Superior temporal gyrus (tissue), 1 donor: Measurements from ENCODE around the gene ZNF804A.

Experiments
- DNase-seq: peaks from one replicate; pipeline ENCODE4 v3.0.0-alpha.2; 2016; ENCODE audit errors: extremely low spot score

ZNF804A gene

DNA sequence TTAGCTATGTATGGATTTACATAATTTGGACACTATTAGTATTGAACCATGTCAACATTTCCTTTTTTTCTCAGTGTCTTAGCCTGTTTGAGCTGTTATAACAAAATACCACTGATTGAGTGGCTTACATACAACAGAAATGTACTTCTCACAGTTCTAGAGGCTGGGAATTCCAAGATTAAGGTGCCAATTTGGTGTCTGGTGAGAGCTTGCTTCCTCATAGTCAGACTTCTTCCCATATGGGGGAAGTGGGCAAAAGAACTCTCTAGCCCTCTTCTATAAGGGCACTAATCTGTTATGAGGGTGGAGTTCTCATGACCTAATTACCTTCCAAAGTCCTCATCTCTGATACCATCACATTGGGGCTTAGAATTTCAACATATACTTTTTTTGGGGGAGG lies 12.6 kb downstream of the ZNF804A start:
- no peak for DNase-seq

- DNase-seq = peak; percentile 49
These were observed 13.2 kb downstream of the ZNF804A start for GRCh38 chr2:184611361-184612085.

DNA sequence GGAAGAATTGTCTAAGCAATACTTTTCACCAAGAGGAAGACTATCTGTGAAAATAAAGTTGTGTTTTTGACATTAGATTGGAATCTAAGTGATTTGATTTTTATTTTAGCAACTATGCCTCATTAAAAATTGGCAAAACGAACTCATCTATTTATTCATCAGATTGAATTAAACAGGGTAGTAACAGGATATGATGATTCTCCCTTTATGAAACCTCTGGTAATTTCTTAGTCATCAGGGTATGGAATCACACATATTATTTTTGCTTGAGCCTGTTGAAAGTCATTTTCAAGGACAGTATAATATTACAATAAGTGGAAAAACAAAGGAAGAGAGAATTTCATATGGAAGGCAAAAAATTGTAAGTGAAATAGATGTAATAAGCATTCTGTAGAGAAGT lies 22.0 kb downstream of the ZNF804A start:
- DNase-seq = no peak

- DNase-seq = no peak
These were observed 26.0 kb downstream of the ZNF804A start for GRCh38 chr2:184624311-184624710.

- DNase-seq = no peak
These were observed 29.7 kb downstream of the ZNF804A start for GRCh38 chr2:184628051-184628450.

GRCh38 chr2:184633726-184634125 lies 35.4 kb downstream of the ZNF804A start:
- DNase-seq = no peak

GRCh38 chr2:184637781-184638180 lies 39.5 kb downstream of the ZNF804A start:
- DNase-seq = no peak

GRCh38 chr2:184644685-184645084 lies 46.4 kb downstream of the ZNF804A start:
- DNase-seq = no peak

DNA sequence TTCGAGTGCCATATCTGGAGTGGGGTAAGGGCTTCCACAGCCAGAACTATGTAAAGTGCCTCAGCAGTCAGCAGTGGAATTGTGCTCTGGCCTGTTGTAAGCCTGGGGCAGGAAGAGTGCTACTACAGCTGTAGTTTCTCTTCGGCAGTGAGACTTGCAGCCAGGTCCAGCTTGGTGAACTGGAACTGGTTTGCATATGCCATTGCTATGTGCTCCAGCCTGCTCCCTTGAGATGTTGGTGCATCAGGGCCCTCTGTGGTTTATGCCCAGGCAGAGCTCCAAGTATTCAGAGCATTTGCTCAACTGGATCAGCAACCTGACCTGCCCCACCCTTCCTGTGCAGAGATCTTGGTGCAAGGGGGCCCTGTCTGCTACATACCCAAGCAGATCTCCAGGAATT lies 47.8 kb downstream of the ZNF804A start:
- no peak for DNase-seq

DNA sequence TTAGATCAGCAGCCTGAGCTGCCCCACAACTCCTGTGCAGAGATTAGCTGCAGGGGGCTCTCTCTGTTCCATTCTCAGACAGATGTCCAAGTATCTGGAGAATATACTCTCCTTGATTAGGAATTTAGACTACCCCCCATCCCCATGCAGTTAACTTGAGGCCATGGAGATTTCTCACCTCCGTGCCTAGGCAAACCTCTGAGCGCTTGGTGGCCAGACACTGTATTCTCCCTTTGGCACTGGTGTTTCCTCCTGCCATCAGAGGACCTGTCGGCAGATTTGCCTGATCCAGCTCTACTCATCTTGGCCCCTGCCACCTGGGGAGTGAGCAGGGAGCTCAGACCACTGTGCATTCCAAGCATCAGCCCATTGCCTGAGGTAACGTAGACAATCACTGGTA lies 48.3 kb downstream of the ZNF804A start:
- DNase-seq = no peak

DNA sequence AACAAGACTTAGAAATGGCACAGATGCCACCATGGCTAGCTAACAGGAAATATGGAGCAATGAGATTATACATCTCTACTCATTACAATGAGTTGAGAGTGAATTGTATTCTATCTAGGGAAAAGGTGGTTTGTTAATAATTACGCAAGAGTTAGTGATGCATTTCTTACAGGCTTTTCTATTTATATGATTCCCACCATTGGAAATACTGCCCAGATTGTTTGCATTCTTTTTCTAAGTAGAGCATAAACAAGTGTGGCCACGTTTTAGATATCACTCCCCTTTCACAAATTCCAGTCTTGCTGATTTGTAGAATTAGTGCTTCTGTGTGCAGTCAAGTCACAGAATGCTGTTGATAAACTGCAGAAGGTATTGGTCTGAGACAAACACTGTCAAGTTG lies 56.6 kb downstream of the ZNF804A start:
- no peak for DNase-seq

- DNase-seq = no peak
These were observed 78.8 kb downstream of the ZNF804A start for GRCh38 chr2:184677171-184677570.

DNA sequence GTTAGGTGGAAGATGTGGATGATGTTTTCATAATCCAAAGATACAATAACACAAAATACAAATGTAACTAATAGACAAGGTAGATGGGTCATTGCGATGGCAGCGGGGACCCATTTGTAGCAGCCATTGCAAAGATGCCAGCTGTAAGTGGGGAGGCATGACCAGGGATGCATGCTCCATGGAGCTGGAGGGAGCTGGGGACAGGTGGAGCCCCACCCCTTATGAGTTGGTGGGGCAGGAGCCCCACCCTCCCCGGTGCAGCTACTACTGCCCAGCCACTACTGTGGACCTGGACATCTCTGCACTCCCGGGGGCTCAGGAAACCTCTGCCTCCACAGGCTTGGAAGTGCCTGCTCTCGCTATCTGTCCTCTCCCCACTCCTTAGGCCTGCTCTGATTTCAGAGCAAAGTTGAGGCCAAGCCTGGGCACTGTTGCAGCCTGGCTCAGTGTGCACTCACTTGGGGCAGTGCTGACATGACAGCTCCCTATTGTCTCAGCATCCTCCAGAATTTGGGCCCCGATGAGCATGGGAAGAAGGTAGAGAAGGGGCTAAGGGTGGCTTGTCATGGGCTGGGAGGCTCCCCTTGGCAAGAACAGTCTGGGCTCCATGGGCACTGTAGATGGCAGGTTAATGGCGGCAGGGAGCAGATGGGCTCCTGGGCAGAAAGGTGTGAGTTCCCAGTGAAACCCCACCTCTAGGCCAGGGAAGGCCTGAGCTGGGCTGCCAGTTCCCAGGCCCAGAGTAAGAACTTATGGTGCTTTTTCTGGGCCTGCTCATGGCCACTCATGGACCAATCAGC lies 81.1 kb downstream of the ZNF804A start:
- no peak for DNase-seq

DNA sequence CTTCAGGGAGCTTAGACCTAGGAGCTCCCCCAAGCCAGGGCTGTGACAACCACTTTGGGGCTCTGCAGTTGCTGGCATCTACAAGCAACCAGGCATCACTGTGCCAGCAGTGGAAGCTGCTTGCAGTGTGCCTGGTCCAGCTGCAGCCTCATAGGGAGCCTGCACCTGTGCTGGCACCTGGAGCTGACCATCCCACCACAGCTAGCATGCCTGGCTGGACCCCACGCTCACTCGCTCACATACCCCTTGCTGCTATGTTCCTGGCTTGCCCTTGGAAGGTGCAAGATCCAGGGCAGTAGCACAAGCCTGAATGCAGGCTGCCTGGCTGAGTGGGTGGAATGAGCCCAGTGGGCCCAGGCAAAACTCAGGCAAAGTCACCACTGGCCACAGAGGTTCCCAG lies 82.5 kb downstream of the ZNF804A start:
- DNase-seq = no peak

DNA sequence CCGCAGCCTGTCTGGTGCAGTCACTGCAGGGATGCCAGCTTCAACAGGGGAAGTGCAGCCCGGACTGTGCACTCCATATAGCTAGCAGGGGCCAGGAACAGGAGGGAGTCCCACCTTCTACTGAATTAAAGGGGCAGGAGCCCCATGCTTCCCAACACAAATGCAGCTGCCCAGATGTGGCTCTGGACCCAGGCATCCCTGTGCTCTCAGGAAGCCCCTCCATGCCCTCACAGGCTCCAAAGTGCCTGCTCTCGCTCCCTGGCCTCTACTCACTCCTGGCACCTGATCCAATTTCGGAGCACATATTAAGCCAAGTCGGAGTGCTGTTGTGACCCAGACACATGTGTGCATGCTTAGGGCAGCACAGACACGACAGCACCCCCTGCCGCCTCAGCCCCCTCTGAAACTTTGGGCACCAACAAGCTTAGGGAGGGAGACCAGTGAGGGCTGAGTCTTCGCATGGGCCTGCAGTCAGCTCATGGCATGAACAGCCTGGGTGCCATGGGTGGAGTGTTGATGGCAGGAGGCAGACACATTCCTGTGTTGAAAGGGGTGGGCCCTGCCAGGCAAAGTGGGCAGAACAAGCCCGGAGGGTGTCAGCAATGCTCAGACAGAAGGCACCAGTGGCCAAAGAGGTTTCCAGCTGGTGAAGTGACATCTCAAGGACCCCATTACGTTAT lies 83.5 kb downstream of the ZNF804A start:
- no peak for DNase-seq

DNA sequence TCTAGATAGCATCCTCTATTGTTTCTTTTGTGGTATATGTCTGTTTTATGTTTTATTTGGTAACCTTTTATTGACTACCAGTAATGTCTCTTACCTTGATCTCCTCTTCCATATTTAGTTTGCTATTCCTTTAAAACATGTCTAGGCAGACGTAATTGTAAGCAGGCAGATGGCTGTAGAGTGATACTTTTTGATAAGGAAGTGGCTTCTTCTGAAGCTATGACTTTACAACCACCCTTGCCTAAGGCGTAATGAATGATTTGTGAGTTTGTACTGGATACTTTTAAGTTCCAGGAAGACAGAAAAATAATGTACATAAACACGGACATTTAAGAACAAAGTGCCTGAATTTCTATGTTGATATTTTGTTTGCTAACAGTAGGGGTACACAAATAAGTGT lies 85.6 kb downstream of the ZNF804A start:
- no peak for DNase-seq

DNA sequence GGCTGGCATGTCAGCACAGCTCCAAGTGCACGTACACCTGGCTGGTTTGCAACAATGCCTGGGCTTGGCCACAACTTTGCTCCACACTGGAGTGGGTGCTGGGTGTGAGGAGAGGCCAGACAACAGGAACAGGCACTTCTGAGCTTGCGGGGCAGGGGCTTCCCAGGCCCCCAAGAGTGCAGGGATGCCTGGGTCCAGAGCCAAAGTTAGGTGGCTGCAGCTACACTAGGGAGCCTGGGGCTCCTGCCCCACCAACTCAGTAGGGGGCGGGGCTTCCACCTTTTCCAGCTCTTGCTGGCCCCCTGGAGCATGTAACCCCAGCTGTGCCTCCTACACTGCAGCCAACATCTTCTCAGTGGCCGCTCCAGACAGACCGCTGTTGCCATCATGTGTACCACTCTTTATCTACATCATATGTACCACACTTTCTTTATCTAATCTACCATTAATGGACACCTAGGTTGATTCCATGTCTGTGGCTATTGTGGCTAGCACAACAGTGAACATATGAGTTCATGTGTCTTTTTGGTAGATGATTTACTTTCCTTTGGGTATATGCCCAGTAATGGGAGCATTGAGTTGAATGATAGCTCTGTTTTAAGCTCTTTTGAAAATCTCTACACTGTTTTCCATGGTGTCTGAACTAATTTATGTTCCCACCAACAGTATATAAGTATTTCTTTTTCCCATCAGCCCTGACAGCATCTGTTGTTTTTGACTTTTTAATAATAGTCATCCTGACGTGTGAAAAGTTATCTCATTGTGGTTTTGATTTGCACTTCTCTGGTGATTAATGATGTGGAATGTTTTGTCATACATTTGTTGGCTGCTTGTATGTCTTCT lies 87.9 kb downstream of the ZNF804A start:
- no peak for DNase-seq

DNA sequence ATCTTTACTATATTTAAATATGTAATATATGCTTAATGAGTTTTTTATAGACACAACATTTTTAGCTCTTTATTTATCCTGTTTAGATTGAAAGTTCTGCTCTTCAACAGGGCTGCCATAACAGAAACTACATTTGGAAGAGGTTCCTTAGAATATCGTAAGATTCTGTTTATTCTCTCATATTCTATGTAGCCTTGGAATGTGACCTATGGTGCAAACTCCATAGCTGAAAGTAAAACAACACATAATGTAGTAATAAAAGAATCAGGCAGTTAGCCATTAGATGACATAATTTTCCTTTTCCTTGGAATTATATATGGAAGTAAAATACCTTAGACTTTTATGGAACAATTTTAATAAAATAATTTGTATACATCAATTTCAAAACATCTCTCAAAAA lies 91.3 kb downstream of the ZNF804A start:
- no peak for DNase-seq

DNA sequence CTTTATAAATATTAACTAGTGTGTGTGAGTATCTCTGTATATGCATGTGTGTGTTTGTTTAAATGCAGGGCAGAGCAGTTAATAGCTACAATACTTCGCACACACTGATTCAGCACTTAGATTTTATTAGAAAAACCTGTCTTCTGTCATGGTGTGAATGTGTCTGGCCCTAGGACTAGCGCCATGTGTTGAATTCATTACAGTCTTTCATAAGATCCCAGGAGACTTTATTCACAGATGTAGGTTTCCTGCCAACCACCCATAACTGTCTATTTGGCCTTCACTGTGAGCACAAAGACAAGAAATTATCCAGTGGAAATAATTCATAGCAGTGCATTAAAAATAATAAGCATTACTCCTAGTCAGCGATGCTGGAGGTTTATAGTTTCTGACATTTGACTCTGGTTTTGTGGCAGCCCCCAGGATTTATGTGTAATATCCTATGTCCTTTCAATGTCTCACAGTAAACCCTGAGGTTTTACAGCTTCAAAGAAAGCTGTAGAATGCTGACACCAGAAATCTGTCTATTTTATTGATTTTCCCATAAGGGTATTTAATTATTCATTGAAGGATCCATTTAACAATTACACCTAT lies 93.9 kb downstream of the ZNF804A start:
- DNase-seq = no peak

DNA sequence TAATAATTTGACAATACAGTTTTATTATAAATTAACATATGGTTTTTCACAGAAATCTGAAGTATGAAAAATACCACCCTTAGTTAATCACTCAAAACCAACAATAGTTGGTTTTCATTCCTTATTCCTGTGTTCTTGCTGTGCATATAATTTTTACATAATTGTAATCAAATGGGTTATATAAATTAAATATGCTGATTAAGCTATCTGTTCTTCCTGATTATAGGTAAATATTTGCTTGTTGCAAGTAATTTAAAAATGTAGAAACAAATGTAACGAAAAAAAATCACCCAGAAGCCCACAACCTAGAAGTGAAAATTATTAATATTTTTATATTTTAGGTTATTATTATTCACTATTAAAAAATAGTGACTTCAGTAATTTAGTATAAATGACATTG lies 98.3 kb downstream of the ZNF804A start:
- no peak for DNase-seq

DNA sequence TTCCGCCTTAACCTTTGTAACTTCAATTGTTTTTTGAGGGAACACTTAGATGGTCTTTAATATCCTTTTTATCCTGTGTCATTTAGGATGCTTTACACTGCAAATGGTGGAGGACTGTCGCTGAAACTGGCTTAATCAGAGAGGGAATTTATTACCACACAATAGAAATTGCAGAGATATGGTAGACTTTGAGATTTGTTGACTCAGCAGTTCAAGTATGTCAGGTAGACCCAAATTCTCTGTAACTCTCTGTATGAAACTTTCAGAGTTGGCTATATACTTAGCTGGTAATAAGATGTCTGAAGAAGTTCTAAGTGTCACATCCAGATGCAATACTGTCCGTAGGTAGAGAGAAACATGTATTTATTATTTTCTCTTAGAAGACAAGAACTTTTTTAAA lies 100.1 kb downstream of the ZNF804A start:
- no peak for DNase-seq

DNA sequence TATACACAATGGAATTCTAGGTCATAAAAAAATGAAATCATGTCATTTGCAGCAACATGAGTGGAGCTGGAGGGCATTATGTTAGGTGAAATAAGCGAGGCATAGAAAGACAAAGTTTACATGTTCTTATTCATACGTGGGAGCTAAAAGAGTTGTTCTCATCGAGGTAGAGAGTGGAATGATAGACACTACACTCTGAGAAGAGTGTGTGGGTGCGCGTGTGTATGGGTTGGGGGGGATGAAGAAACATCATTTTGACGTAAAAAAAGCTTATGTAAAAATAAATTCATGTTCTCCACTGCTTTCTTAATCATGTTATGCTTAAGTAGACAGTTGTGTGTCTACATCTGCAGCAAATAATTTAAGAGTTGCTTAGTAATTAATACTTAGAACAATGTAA lies 123.6 kb downstream of the ZNF804A start:
- DNase-seq = no peak
